Fibroblast of gingiva (primary cell): Measurements from ENCODE around the gene ACAP2.
"Not testable (repeated sequence)": the region's sequence is repeated elsewhere in the genome, so short reads cannot be mapped to it uniquely, and the experiment has no call there.

Source experiments
- DNase-seq: peaks from one replicate; pipeline ENCODE4 v3.0.0-alpha.2; 2011; ENCODE audit warnings: low read depth

Gene ACAP2

GRCh38 chr3:195385526-195385925 is 57.3 kb downstream of the ACAP2 start:
- no peak for DNase-seq

- no peak for DNase-seq
These were observed 57.9 kb downstream of the ACAP2 start for GRCh38 chr3:195384952-195385351.

GRCh38 chr3:195372220-195372619 is 70.6 kb downstream of the ACAP2 start:
- no peak for DNase-seq

GRCh38 chr3:195366200-195366925 is 76.5 kb downstream of the ACAP2 start:
- peak; percentile 89 for DNase-seq

GRCh38 chr3:195365371-195365770 is 77.4 kb downstream of the ACAP2 start:
- DNase-seq, result no peak

- DNase-seq, result not testable (repeated sequence)
These were observed 85.0 kb downstream of the ACAP2 start for GRCh38 chr3:195357797-195358196.

GRCh38 chr3:195356151-195357086 is 86.4 kb downstream of the ACAP2 start:
- DNase-seq, result no peak

GRCh38 chr3:195354009-195354408 is 88.8 kb downstream of the ACAP2 start:
- DNase-seq, result not testable (repeated sequence)

- peak; percentile 93 for DNase-seq
These were observed 89.8 kb downstream of the ACAP2 start for GRCh38 chr3:195352895-195353488.

- DNase-seq, result no peak
These were observed 94.2 kb downstream of the ACAP2 start for GRCh38 chr3:195348426-195349115.

- DNase-seq, result no peak
These were observed 105.1 kb downstream of the ACAP2 start for GRCh38 chr3:195337747-195338146.

GRCh38 chr3:195334967-195335366 is 107.9 kb downstream of the ACAP2 start:
- no peak for DNase-seq

- no peak for DNase-seq
These were observed 123.8 kb downstream of the ACAP2 start for GRCh38 chr3:195319060-195319459.

GRCh38 chr3:195312714-195313113 is 130.1 kb downstream of the ACAP2 start:
- DNase-seq, result no peak

- DNase-seq, result no peak
These were observed 135.1 kb downstream of the ACAP2 start for GRCh38 chr3:195307711-195308110.

- no peak for DNase-seq
These were observed 136.5 kb downstream of the ACAP2 start for GRCh38 chr3:195306369-195306768.

GRCh38 chr3:195302431-195302830 is 140.4 kb downstream of the ACAP2 start:
- no peak for DNase-seq

GRCh38 chr3:195297446-195297845 is 145.4 kb downstream of the ACAP2 start:
- DNase-seq, result no peak

- no peak for DNase-seq
These were observed 146.2 kb downstream of the ACAP2 start for GRCh38 chr3:195296662-195297061.

GRCh38 chr3:195291121-195291520 is 151.7 kb downstream of the ACAP2 start:
- no peak for DNase-seq

GRCh38 chr3:195290643-195291042 is 152.2 kb downstream of the ACAP2 start:
- not testable (repeated sequence) for DNase-seq
